A549 treated with Mapracorat at 1 μM for 4 hours (cell line): ENCODE results near the gene NDUFA7. TPM values are rescaled to one million over a fixed set of nuclear protein-coding genes. Genes with fewer than 3 reads are reported as not detected.

Experiments used
- total RNA-seq: library from RNA; stranded (reverse); fragments of 200-300 nt; extraction: Qiagen RNA extraction; gene quantifications from 5 replicates; pipeline ENCODE4 v1.2.3, GENCODE V29; 2022

The NDUFA7 gene
- 69.6 to 92.7 TPM (median 86.1 TPM) in 5 replicates for total RNA-seq

GRCh38 chr19:8321067-8321985 lies at the start of gene NDUFA7, which contains the start of gene RPS28:
NDUFA7 (minus strand) TSS chr19:8321375; CDS start chr19:8321358, 17 bp downstream.
RPS28 (plus strand) TSS chr19:8321496; CDS start chr19:8321531, 35 bp downstream.

GRCh38 chr19:8363803-8364771 lies 42.9 kb upstream of the NDUFA7 start, which contains the start of gene ANGPTL4:
ANGPTL4 (plus strand) TSS chr19:8364155; CDS start chr19:8364322, 167 bp downstream.

GRCh38 chr19:8342684-8343482 lies 21.7 kb upstream of the NDUFA7 start, which contains the start of gene KANK3:
KANK3 (minus strand) TSS chr19:8343262; CDS start chr19:8337828, 5,434 bp downstream.

GRCh38 chr19:8307965-8308866 lies 13.0 kb downstream of the NDUFA7 start, which contains the start of gene CD320:
CD320 (minus strand) TSS chr19:8308358; CDS start chr19:8308290, 68 bp downstream.

Other genes starting within 250 kb of the NDUFA7 start
- not detected in 5 replicates for gene FBN3, start 171.8 kb downstream of the NDUFA7 start, total RNA-seq
- gene CERS4, start 112.0 kb downstream of the NDUFA7 start, total RNA-seq, result 2.7 to 4.2 TPM (median 3.8 TPM) in 5 replicates
- 61.6 to 97.9 TPM (median 94.6 TPM) in 5 replicates for gene CD320, start 13.0 kb downstream of the NDUFA7 start, total RNA-seq
- 517 to 1,007 TPM (median 905 TPM) in 5 replicates for gene RPS28, start 121 bp upstream of the NDUFA7 start, total RNA-seq
- gene KANK3, start 21.9 kb upstream of the NDUFA7 start, total RNA-seq, result 4.8 to 7.9 TPM (median 6.1 TPM) in 5 replicates
- 508 to 697 TPM (median 629 TPM) in 5 replicates for gene ANGPTL4, start 42.8 kb upstream of the NDUFA7 start, total RNA-seq
- gene RAB11B, start 69.0 kb upstream of the NDUFA7 start, total RNA-seq, result 91.6 to 101 TPM (median 94.7 TPM) in 5 replicates
- 16.2 to 21.7 TPM (median 20.5 TPM) in 5 replicates for gene MARCHF2, start 91.9 kb upstream of the NDUFA7 start, total RNA-seq
- 227 to 271 TPM (median 237 TPM) in 5 replicates for gene HNRNPM, start 123.6 kb upstream of the NDUFA7 start, total RNA-seq
- gene PRAM1, start 181.3 kb upstream of the NDUFA7 start, total RNA-seq, result 0.12 to 0.25 TPM (median 0.17 TPM) in 4 of 5 replicates, not detected in the other
- gene ZNF414, start 192.8 kb upstream of the NDUFA7 start, total RNA-seq, result 16.7 to 18.6 TPM (median 17.0 TPM) in 5 replicates